GM19023 (cell line): ENCODE data around the gene TUFT1.
"Not testable (repeated sequence)": the region's sequence is repeated elsewhere in the genome, so short reads cannot be mapped to it uniquely, and the experiment has no call there.

ENCODE experiments used
- ATAC-seq: cut with Tn5 transposase; IDR thresholded peaks from one replicate; pipeline ENCODE4 v1.9.1; 2021; ENCODE audit warnings: mild to moderate bottlenecking, moderate library complexity; ENCODE audit not compliant: unreplicated experiment

TUFT1 gene

DNA sequence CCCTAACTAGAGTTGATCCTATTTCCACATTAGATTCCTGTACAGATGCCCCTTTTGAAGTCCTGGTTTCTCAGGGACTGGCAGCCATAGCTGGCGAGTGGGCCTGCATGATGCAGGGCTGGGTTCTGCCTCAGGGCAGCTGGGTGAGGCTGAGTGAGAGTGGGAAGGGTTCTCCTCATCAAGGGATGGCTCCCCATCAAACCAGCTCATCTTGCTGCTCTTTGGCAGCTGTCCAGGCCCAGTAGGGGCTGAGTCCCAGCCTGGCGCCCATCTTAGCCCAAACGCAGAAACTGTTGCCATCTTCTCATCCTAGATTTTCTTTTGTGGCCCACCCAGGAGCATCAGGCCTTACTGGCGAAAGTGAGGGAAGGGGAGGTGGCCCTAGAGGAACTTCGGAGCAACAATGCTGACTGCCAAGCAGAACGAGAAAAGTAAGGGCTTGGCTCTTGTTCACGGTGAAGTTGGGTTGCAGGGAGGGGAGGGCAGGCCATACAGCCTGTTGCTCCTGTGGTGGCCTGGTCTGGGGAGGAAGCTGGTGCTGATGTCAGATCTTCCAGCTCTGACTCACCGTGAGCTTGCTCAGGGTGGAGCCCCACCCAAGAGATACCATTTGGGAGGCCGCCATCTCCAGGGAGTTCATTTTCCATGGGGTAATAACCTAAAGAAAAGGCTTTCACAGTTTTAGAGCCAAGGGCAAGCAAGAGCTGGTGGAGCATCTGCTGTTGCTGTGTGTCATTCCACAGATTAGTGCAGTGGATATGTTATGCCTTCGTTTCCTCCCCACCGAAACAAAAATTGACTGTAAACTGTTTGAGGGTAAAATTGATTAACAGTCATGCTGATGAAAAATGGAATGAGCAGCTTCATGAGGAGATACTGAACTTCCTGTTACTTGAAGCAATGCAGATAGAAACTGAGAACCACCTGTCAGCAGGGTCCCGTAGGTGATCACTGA lies 34.7 kb downstream of the TUFT1 start:
- ATAC-seq: no peak

DNA sequence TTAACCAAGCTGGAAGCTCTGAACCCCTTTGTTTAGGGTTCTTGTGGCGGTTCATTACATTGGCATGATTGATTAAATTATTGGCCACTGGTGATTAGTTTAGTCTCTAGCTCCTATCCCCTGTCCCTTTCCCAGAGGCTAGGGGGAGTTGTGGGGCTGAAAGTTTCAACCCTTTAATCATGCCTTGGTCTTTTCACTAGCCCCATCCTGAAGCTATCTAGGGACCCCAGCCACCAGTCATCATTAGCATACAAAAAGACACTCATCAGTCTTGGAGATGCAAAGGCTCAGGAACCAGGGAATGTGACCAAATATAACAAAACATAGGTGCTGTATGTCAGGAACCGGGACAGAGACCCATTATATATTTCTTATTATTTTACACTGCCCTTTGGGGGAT lies 37.1 kb downstream of the TUFT1 start:
- ATAC-seq: no peak

DNA sequence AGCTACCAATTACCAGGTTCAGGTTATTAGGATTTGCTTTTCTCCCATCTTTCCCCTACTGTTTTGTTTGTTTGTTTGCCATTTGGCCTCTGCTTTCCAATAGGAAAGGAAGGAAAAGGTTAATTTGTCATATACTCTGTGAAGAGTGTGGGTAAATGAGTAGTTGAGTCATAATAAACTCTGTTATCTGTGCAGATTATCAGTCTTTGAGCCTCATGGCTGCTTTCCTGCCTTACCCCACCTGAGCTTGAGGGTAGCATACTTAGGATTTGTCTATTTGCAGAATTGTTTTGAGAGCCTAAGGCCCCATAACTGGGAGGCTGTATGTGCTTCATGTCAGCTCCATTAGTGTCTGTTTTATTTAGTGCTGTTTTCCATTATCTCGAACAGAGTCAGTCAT lies 38.8 kb downstream of the TUFT1 start:
- no peak for ATAC-seq

DNA sequence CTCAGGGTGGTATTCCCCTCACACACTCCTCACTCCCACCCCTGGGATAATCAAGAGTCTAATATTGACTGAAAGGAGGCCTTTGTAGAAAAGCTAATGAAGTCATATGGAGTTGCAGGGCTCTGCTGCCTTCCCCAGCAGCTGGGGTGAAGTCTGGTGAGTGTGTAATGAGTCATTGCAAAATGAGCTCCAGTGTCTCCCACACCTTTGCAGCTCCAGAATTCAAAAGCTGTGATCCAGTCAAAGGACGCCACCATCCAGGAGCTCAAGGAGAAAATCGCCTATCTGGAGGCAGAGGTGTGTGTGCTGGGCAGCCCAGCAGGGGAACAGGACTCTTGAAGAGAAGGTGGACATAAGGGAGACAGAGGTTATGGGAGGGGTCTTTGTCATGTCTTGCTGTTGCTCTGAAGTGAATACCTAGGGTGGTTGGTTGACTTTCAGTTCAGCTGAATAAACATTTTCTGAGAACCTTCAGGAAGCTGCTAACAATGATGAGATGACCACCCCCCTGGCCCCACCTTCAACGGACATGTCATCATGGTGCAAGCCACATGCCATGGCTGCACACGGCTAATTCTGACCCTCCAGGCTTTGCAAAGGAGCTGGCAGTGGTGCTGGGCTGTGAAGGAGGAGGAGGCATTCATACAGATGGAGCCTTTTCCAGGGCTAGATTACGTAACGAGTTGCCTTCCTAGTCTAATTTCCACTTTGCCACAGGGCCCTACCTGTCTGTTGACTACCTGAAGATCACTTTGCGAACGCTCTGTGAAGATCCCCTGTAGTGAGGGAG lies 39.5 kb downstream of the TUFT1 start:
- no peak for ATAC-seq

DNA sequence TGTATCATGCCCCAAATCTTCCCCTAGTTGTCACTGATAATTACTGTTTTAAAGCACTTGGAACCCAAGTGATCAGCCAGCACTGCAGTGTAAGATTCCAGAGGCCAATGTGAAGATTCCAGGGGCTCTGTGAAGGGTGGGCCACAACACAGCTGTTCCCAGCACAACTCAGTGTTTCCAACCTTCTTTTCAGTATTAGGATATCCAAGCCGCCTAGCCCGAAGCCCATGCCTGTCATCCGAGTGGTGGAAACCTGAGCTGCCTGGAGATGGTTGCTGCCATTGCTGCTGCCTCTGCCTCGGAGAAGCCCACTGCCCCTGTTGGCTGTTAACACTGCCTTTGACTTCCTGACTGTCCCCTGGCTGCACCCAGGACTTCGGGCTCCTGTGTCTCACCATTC lies 41.3 kb downstream of the TUFT1 start:
- ATAC-seq: no peak

DNA sequence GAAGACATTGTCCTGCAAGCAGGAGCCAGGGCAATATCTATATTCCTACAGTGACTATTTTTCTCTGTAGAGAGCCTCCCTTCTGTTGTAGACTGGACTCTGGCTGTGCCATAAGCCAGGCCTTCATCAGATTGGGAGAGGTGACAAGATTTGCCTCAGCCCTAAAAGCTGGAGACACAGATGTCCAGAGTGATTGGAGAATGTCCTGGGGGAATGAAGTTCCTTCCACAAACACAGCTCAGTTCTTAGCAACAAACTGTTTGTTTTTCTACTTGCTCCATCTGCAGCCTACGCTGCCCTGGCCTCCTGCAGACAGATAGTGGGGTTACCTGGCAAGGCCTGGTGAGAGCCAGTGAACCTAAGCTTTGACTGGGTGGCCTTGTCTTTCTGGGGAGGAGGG lies 41.8 kb downstream of the TUFT1 start:
- no peak for ATAC-seq

DNA sequence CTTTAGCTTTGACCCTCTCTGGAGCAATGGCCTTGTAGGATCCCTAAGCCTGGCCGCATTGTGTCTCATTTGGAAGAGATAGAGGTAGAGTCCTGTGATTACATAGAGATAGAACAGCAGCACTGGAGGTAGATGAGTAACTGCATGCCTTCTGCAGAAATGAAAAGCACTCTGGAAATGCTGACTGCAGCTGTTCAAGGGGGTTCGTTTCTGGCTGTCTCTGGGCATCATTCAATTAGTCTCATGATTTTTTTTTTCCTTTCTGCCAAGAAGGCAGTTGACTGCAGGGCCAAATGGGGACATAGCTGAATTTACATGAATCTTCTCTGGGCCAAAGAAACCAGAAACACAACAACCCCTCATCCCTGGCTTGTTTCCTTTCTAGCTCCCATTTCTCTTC lies 43.7 kb downstream of the TUFT1 start:
- no peak for ATAC-seq

DNA sequence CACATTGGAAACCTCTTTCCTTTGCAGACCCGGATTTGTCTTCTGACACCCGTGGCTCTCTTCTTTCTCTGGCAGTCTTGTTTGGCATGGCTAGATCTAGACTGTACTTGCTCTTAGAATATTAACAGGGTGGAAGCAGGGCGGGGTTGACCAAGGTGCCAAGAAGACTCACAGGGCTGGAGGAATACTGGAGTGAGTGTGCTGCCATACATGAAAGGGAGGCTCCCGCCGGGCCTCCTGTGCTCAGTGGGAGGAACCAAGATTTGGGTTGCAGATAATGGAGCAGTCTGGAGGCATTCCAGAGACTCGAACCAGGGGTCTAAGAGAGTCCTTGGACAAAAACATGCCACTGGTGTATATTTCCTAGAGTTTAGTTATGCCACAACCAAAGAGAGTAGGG lies 44.2 kb downstream of the TUFT1 start:
- ATAC-seq: no peak

DNA sequence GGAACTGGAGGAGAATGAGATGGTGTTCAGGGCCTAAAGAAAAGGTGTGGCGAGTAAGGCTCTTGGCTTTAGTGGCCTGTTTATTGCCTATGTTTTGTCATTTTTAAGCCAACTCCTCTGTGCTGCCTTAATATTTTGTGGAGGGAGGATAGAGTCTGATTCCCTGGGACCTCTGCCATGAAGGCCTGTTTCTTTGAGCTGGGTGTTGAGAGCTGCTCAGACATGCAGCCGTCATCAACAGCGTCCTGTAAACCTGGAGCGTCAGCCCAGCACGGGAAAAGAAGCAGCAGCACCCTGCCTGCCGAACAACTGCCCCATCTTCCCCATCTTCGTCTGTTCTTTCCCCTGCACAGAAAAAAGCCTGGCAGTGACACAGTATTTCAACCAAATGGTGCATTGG lies 44.7 kb downstream of the TUFT1 start:
- ATAC-seq: no peak

DNA sequence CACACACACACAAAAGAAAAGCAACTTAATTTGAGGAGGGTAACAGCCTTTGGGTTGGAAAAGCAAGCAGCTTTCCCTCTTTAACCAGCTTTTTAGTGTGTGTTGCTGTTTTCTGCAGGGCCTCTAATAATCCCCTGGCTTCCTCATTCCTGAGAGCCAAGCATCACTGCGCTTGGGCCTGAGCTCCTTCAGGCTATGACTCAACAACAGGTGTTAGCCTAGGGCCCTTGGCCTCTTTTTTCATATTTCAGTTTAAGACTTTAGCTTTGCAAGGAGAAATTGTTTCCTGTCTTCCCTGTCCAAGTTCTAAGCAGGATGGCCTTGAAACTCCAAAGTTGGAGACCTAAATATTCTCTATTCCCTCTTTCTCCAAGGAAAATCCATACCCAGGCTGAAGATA lies 45.5 kb downstream of the TUFT1 start:
- ATAC-seq: no peak

DNA sequence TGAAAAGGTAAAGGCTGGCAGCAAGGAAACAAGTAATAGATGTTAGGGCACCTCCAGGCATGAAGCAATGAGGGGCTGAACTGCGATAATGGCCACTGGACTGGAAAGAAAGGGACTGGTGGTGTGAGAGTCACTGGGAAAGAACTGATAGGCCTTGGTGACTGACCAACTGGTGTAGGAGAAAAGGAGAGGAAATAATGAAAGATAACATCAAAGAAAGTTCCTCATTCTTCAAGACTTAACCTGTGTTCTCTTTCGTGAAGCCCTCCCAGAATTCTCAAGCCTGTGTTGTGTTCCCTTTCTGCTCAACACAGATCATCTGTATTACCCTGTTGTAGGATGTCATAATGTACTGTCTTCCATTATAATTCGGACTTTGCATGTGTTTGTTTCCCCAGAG lies 50.9 kb downstream of the TUFT1 start:
- no peak for ATAC-seq

DNA sequence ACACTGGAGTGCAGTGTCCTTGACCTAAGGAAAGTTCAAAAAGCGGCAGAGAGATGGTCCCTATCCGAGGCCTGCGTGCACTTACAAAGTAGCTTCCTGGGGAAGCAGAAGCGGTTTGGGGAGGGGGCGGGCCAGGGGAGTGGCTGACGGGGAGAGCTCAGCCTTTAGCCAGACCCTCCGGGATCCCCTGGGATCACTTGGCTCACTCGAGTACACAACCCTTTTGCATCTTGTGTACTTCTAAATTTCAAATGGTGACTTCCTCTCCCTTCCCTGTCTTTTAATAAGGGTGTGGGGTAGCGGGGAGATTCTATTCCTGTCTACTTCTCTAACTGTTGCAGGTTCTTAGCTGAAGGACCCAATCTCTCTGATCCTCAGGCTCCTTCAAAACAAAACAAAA lies 53.6 kb downstream of the TUFT1 start:
- ATAC-seq: no peak

DNA sequence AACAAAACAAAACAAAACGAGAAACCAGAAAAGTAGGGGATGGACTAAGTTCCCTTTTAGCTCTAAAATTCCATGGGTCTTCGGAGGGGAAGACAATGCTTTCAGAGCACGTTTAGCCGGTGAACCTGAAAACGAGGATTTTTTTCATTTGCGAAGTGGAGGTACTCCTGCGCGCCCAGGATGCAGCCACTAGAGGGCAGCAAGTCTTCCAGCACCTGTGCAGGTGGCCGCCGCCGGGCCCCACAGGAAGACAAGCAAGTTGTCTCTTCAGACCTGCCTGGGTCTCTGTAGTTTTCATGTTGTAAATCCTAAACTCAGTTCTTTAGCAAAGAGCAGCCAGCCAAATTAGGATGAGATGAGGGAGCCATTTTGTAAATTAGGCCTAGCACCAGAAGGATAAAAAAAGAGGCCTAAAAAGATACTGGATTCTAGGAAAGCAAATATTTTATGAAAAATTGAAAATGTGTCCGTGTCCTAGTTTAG lies 54.1 kb downstream of the TUFT1 start:
- no peak for ATAC-seq

DNA sequence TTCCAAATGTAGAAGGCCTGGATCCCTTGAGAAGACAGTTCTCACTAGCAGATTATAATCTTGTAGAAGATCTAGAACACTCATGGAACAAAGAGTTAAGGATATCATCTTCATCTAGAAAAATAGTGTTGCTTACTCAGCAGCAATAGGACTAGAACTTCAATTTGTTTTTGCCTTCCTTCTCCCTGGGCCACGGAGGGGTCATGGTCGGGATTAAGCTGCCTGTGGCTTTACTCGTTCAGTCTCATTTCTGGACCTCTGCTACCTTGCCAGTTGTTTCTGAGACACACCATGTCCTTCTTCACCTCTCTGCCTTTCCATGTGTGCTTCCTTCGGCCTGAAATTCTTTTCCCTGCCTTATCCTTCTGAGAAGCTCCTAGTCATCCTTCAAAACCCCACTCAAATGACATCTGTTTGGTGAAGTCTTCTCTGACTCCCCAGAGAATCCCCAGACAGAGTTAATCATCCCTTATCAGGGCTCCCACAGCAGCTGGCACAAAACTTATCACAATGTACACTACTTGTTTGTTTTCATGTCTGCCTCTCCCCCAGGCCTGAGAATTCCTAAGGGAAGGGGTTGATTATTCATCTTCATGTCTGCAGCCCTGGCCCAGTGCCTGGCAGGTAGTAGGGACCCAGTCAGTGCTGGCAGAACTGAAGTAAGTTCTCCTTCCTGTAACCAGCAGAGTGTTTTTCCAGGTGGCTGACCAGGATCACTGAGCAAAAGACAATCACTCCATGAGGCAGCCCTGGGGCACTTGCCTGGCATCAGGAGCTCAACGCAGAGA lies 56.3 kb downstream of the TUFT1 start:
- ATAC-seq: no peak

DNA sequence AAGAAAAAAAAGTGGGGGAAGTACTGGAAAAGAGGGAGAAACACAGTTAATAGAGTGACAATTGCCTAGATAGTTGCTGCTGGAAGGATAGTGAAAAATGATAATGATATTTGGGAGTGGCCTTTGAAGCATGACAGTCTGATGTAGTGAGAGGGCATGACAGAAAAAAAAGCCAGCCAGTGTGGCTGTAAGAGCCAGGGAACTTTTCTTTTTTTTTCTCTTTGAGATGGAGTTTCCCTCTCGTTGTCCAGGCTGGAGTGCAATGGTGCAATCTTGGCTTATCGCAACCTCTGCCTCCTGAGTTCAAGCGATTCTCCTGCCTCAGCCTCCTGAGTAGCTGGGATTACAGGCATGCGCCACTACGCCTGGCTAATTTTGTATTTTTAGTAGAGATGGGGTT lies 62.4 kb downstream of the TUFT1 start:
- not testable (repeated sequence) for ATAC-seq

DNA sequence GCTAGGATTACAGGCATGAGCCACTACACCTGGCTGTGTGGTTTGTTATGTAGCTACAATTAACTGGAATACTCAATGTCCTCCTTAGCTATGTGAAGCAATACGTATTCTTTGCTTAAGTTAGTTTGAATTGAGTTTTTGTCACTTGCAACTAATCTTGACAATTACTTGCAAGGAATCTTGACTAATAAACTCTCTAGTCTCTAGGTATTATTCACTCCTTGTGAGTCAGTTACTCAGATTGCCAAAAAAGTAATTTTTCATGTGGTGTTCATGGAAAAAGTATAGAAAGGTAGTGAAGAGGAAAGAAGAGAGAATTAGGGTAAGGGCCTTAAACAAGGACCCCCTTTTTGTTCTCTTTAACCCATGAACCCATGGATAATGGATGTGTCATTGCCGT lies 64.2 kb downstream of the TUFT1 start:
- ATAC-seq: no peak

DNA sequence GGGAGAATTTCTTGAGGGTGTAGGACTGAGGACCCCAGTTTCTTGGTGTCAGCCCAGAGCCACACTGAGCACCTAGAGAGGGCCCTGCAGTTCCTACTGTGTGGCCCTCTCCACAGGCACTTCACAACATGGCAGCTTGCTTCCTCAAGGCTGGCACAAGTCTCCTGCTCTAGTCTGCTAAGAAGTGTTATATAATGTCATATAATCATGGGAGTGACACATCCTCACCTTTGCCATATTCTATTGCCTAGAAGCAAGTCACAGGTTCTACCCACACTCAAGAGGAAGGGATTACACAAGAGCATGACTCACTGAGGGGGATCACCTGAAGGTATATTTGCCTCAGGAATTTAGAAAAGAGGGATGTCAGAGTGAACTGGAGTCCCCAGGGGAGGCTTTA lies 66.3 kb downstream of the TUFT1 start:
- no peak for ATAC-seq

DNA sequence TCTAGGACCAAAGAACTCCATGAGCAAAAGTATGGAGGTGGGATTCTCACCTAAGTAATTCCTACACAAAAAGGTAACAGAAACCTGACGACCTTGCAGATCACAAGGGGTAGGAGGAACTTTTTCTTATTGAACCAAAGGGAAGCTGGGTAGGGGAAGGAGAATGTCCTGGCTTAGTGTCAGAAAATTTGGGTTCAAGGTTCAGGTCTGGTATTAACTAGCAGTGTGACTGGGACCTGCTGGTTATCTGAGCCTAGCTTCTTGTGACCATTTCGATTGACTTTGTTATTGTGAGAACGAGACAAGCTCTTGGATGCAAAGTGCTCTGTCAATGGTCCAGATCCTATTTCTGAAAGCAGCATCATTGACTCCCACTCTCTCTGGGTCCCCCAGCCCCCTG lies 66.7 kb downstream of the TUFT1 start:
- no peak for ATAC-seq

DNA sequence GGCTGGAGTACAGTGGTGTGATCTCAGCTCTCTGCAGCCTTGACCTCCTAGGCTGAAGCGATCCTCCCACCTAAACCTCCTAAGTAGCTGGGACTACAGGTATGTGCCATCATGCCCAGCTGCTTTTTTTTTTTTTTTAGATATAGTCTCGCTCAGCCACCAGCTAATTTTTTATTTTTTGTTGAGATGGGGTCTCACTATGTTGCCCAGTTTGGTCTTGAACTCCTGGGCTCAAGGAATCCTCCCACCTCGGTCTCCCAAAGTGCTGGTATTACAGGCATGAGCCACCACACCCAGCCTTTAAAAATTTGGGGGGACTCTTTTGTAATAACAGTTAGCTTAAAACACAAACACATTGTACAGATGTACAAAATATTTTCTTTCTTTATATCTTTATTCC lies 70.0 kb downstream of the TUFT1 start:
- no peak for ATAC-seq

DNA sequence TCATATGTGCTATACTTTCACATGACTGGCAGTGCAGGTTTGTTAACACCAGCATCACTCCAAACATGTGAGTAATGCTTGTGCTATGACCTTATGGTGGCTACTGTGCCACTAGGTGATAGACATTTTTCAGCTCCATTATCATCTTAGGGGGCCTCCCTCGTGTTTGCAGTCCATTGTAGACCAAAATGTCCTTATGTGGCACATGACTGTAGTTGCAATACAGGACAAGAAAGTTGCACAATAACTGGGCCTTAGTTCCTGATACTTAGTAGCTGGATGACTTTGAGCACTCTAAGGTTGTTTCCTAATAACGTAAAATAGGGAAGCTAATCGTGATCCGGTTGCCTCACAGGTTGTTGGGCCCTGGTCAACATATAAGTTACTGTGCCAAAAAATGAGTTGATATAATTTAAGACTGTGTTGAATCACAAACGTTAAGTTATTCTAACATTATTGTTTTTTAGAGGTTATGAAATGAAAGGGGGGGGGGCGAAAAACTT lies 71.2 kb downstream of the TUFT1 start:
- no peak for ATAC-seq
